HG02943 (cell line): ENCODE measurements around the gene PARD3.

Experiments
- ATAC-seq: cut with Tn5 transposase; IDR thresholded peaks from one replicate; pipeline ENCODE4 v1.9.1; 2021; ENCODE audit warnings: mild to moderate bottlenecking, low read depth, moderate library complexity; ENCODE audit not compliant: unreplicated experiment

The PARD3 gene

DNA sequence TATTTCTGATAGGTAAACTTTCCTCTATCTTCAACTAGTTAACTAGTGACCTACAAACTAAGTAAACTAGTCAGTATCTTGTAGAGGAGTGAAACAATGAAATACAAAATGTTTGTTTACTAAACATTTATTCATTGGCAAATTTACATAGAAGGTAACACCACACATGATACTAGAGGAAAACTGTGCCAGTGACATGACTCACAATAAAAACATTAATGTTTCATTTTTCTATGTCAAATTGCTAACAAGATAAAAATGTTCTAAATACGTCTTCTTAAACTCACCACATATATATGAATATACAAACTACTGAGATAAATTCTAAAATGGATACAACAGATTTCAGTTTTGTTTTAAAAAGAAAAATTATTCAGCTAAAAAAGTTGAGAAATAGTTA, 471.3 kb downstream of the PARD3 start:
- no peak for ATAC-seq

DNA sequence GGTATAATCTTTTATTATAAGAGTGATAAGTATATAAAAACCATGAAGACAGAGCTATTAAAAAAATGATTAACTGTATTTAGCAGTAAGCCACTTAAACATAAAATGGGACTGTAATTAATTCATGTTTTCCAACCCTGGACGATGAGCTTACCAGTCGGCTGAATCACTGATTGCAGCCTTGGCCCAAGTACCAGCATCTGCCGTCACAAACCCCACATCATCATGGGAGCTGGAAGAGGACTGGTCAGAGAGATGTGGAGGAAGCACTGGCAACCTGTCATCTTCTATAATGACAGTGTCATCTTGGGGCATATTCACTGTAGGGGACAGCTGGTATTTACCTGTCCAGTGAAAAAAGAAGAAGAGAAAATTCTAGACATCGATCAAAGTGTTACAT, 473.6 kb downstream of the PARD3 start:
- ATAC-seq = no peak

DNA sequence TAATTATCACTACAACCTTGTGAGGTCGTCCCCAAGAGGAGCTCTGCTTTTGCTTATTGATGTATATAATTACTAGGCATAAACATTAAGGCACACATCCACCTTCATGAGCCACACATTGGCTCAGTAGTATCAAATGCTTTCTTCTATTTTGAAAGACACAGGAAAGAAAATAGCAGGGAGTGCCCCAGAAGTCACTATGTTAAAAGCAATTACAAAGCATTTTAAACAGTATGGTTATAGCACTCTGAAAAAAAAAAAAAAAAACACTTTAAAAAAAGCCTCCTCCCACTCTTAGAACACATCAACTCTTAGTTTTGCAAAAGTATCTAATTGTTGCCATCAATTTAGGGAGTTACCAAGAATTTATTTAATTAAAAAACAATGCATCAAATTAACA, 474.2 kb downstream of the PARD3 start:
- no peak for ATAC-seq

DNA sequence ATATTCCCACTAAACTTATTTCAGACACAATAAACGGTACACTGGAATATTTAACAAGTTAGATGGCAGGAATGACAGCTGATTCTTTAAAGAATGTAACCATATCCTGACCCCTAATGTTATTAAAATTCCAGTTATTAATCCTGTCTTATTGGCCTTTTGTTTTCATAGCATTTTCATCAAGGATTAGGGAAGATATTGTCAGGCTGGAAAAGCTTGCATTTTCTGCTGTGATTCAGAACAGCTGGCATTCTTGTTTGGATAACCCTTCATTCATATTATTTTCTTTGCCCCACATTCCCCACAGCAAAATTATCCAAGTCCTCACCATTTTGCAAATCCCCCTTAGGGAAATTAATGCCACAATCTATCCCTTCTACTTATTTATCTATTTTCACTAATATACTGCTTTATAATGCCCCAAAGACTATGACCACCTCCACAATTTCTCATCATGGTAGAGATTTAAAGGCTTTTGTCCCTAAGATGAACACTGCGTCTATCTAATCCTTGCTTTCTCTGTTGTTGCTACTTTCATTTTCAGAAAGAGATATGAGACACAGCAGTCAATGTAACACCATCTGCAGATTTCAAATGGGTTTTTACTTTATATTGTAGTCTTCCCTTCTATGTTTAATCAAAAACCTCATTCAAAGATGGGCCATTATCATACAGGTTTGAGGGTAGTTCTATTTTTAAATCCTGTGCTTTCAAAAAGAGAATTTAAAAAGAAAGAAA, 475.1 kb downstream of the PARD3 start:
- ATAC-seq = no peak

DNA sequence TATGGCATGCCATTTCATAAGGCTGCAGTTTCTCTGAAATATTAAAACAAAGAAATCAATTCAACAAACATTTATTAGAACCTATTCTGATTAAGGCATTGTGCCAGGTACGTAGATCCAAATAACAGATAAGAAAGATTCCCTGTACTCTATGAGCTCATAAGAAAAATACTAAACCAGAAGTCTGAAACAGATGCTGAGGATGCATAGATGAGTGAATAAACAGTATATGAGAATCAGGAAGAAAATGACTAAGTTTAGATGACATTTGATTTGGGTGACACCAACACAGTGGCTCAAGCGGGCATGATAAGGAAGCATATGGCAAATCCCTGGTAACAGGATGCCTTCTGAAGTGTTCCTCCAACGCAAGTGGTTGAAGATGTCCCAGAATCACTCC, 477.2 kb downstream of the PARD3 start:
- no peak for ATAC-seq

DNA sequence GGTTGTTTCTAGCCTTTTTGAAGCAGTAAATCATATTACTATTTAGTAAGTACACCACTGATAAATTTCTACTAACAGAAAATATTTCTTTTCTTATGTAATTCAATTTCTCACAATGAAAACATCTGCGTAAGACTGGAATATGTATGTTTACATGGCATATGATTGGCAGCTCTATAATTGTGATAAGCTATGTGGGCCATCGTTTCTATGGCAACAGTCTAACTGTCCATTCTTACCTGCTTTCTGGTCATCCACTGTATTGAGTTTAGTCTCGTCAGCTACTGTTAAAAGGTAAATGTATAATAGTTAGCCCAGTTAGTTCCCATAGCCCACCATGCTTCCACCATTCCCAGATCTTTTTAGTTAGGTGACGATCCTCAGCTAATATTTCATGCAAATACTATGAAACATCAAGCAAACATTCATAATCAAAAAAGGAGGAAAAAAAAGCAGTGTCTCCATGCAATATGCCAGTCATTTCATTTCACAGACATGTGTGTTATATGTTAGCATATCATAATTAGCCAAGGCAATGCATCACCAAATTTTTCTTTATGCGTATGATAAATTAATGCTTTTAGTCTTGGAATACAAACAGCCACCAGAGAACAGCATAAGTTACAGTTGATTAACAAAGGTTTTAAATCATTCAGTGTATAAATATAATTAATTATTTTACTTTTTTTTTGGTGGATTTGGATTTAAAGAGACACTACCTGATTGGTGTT, 479.0 kb downstream of the PARD3 start:
- no peak for ATAC-seq

DNA sequence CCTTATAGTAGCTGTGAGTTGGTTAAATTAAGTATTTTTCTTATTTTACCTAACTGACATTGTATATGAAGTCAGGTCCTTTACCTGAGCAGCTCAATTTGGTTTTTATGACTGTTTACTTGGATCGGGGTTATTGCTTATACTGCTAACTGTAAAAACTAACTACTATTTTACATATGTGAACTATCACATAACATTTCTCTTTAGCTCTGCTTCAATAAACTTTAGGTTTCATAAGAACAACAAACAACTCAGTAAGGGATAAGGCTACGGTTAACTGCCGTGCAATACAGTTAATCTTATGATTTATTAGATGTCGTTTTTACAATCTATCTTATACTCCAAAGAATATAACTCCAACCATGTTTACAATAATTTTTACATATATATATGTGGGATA, 480.2 kb downstream of the PARD3 start:
- ATAC-seq = no peak

DNA sequence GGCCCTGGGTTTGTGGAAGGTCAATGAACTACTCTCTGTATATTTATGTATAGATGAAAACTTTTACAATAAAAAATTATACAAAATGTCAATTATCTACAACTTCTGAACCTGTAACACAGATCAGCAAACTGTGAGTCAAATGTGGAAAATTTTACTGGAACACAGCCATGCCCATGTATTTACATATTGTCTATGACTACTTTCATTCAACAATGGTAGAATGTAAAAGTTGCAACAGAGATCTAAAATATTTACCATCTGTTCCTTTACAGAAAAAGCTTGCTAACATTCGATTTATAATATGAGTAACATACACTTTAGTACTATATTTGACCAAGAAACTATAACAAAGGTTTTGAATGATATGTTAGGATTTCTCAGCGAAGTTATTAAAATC, 481.6 kb downstream of the PARD3 start:
- no peak for ATAC-seq

DNA sequence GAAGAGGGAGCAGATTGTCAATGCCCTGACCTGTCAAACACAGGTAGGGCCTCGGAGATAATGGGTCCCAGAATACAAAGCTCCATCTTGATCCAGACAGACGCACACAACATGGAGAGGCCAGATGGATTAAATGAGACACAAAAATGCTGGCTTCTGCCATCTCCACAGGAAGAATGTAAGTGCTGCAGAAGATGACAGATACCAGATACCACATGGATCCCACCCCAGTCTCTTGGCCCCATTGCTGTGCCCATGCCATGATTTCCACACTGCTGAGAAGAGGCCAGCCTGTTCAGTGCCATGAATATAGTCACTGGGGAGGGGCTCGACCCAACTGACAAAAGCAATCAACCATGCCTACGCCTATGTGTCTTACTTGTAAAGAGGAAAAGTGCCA, 487.9 kb downstream of the PARD3 start:
- ATAC-seq = no peak

DNA sequence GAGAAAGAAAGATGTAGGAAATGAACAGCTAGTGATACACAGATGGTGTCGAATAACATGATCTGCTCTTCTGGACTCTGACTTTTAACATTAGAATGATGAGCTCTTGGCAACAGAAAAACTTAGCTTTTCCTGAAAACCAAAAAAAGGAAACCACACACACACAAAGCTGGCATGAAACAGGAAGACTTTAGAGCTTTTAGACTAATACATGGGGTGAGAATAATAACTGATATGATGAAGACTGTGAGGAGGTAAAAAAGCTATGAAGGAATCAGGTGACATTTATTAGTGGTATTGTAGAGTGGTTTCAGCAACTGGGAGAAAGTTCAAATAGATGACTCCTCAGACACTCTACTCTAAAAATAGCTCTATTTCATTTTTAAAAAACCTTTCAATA, 491.9 kb downstream of the PARD3 start:
- no peak for ATAC-seq

DNA sequence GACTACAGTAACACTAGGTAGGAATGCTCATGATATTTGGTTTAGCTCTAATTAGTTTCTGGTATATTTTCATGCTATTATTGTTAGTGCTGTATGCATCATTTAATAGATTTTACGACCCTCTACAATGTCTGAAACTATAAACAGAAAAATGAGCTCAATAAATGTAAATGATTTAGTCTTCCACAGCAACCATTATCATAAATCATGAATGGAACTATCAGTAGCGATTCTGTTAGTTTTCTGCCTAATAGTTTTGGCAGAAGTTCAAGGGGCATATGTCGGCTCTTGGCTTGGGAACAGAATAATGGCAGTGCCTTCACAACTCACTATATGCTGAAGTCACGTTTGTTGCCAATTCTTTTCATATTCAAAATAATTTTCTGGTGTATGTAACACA, 494.8 kb downstream of the PARD3 start:
- no peak for ATAC-seq

DNA sequence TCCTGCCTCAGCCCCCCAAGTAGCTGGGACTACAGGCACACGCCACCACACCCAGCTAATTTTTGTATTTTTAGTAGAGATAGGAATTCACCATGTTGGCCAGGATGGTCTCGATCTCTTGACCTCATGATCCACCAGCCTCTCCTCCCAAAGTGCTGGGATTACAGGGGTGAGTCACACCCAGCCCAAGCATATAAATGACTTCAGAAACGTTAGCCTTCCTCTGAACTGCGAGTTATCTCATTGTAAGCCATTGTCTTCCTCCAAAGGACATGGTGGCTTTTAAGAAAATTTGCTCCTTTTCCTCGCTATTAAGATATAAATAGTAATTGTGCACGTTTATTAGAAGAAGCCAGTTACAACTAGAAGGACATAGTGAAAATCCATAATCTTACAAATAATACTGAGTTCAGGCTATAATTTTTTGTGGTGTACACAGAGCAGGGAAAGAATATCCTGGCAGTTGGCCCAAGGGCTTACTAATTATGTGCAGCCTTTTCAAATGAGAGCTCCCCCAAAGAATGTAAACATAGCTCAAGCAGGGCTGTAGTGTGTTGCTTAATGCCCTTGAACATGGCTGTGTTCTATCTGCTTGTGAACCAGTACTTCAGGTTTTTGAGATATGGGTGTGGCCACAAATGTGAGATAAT, 495.8 kb downstream of the PARD3 start:
- no peak for ATAC-seq

DNA sequence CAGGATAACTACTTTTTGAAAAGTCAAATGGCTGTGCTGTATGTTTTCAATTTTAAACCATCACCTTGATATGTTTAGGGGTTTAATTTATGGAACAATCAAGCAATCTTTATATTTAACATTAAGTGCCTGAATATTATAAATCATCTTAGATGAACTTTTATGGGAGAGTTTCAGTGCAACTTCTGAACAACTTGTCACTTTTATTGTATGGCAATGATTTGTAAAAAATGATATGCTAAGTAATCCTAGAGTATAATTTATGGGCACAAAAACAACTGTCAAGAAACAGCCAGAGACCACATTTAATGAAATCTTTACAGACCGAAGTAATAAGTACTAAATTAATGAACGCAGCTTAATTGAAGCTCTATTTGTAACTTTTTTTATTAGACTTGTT, 498.9 kb downstream of the PARD3 start:
- ATAC-seq = no peak

DNA sequence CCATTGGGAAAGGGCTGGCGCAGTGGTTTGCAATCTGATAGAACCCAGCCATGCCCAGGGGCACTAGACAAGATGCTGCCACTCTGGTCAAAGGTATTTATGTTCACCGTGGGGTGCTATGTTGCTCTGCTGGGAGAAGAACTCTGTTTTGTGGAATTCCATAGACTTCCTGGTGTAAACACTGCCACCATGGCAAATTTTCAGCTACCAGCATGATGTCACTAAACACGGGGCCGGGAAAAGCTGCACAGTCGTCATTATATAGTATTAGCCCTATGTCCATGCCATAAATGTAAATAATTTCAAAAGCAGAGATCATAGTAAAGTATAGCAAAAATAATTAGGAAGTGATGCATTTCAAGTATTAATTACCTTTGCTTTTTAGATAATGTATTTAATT, 500.6 kb downstream of the PARD3 start:
- no peak for ATAC-seq

DNA sequence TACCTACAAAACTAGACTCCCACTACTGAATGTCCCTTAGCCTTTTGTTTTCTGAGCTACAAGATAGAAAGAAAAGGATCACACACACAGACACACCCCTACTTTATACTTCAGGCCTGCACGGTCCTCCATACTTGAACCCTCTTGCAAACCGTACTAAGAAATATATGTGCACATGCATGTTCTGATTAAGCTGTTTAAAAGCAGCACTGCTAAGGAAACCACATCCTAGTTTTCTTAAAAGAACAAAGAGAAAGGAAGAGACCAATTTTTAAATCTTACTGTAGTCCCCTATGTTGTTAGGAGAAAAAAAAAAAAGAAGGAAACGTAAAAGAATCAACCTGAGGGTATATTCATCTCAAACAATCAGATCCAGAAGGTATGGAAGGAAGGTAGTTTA, 501.2 kb downstream of the PARD3 start:
- no peak for ATAC-seq

DNA sequence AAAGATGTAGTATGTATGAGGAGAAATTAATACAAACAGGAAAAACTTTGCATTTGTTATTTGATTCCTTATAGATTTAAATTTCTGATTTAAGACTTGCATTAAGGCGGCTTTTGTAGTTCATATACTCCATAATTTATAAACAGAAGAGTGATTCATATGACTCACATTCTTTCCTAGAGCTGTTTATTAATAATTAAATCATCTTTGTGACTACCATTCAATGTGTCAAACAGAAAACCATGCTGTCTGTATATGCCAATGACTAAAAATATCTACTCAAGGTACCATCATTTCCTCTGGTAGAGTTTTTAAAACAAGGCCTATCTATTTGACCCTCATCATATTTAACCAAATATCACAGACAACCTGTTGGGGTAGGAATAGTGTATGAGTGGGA, 501.7 kb downstream of the PARD3 start:
- ATAC-seq = no peak

DNA sequence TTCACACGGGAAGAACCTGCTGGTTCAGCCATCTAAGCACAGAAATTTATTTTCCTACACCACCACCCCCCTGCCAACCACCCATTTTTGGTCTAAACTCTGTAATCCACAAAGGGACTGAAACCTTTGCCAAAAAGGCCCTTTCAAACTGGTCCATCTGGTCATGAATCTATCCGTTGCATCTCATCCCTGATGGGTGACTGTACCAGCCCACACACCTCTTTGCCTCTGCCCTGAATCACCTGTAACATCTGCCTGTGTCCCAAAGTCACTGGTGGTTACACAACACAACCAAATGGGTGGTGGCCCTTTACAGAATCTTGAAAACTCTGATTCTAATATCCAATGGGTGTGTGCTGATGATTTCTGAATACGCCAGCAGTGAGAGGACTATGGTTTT, 503.4 kb downstream of the PARD3 start:
- no peak for ATAC-seq

DNA sequence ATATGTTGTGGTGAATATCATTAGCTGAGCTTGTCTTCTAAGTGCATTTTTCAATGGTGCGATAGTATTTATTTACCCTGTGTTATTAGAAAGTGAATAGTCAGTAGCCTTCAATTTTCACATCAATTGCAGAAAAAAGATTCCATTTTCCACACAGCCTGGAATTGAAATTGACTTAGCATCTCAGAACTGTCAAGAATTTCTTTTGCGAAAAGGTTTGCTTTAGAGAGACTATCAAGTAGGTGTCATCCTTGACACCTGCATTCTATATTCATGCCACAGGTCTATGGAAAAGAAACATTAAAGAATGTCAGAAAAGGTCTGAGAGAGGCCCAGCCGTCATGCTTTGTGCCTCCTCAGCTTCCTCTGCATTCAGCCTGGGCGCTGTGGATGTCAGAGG, 504.9 kb downstream of the PARD3 start:
- no peak for ATAC-seq

DNA sequence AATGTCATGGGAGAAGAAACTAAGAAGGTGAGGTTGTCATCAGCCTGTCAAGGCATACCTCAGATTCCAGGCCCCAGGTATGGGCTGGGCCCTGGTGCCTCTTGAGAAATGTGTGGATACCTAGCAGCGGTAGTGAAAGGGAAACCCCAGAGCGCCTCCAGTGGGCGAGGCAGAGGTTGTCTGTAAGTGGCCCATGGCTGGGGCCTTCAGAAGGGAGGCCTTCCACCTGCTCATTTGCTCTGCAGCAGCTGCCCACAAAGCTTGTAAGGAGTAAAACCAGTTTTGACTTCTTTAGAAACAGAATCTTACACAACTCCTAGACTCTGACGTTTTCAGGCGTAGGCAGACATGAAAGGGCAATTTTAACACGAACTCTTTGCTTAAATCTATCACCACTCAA, 509.9 kb downstream of the PARD3 start:
- ATAC-seq = no peak

DNA sequence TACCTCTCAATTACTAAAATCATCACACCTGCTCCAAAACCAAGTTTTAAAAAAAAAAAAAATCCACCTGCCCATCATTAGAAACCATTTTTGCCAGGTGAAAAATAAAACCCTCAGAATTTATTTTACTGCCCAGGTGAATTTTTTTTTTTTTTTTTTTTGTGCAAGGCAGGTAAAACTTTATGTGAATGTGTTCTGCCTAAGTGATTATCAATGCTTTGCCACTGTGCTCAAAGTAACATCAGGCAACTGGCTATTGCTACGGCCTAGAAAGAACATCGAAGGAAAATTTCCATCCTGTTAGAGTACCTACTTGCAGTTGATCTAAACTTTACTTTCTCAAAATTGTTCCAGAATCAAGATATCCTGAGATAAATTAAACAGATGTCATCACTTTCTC, 512.1 kb downstream of the PARD3 start:
- ATAC-seq = no peak

DNA sequence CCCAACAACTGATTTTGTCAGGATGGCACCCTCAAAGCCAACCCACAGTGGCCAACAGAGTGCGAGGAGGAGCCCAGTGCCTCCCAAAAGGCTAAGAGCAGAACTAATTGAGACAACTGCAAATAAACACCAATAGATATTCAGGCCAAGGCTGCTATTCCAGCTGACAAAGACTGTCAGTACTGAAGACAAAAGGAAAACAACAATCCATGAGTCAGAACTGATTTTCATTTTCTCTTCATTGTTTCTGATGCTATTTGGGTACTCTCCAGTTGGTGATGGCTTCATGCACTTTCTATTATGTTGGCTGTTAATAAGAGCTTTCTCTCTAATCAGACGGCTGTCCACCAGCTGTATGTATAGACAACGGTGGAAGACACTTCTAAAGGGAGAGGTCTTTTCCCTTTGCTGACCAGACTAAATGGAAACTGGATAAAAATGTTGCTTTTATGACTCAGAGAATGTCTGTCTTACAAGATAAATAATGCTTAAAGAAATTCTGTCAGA, 515.9 kb downstream of the PARD3 start:
- no peak for ATAC-seq

DNA sequence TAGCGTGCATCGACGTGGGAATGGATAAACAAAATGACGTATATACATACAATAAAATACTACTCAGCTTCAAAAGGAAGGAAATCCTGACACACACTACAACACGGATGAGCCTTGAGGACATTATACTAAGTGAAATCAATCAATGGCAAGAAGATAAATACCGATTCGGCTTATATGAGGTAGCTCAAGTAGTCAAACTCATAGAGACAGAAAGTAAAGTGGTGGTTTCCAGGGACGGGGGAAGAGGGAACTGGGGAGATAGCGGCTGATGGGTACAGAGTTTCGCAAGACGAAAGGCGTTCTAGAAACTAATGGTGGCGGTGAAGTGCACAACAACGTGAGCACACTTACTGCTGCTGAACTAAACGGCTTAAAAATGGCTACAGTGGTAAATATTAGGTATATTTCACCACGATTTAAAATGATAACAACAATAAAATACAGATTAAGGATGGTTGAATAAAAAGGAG, 516.7 kb downstream of the PARD3 start:
- no peak for ATAC-seq
